GM18861 (cell line): ENCODE data around the gene DIPK1A.
A peak's percentile ranks its signal among the peaks of the same experiment; 100 is the strongest.

Experiments used
- ATAC-seq: cut with Tn5 transposase; IDR thresholded peaks from one replicate; pipeline ENCODE4 v1.9.1; 2021; ENCODE audit not compliant: unreplicated experiment

DIPK1A gene

DNA sequence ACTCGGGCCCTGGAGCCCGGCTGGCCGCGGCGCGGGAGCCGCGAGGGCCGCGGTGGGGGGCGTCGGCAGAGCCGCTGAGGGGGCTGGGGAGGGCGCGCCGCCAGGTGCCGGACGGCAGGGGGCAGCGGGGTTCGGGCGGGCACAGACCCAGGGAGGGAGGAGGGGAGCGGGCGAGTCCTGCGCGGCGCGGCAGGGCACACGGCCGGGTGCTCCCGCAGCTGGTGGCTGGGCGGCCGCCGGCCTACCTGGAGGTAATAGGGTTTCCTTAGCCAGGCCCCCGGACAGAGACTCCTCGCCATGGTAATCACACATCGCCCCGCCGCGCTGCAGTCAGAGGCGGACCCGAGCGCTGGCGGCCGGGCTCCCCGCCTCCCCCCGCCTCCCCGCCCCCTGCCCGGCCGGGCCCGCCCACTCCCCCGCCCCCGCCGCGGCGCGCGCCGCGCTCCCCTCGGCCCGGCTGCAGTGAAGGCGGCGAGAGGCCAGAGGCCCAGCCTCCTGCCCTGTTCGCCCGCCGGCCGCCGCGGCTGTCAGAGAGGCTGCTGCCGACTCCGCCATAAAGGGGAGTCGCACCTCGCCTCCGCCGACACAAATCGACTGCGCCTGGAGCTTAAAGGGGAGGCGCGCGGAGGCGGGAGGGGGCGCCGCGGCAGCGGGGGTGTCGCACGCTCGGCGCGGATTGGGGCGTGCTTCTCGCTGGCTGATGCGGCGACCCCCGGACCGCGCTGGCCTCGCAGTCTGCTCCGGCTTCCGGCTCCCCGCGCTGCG lies at the start of gene DIPK1A:
DIPK1A (minus strand) TSS at position 332 of the 765 bp plus-strand sequence; CDS start at position 299, 33 bp downstream.
- peak; percentile 37 for ATAC-seq

DNA sequence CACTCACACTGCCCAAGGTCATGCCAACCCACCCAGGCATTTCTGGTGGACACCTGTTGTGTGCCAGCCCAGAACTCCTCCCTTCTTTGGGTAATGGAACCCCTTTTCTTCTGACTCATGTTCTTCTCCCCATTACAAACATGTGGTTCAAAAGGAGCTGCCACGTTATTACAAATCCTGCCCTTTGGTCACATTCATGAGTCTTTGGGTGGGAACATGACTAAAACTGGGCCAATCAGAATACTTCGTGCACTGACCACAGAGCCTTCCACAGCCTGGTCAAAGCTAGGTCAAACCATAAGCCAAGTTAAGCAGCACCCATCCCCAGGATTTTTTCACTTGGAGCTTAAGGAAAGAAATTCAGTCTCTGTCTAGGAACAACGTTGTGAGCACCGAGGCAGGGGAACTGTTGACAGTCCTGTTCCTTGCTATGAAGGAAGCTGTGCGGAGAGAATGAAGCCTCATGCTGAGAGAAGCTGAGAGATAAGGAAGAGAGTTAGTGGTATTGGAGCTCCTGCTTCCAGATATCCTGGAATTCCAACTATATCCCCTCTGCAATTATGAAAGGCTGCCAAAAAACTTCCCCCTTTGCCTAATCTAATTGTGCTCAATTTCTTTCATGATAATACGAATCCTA lies 46.8 kb upstream of the DIPK1A start:
- ATAC-seq, result no peak

DNA sequence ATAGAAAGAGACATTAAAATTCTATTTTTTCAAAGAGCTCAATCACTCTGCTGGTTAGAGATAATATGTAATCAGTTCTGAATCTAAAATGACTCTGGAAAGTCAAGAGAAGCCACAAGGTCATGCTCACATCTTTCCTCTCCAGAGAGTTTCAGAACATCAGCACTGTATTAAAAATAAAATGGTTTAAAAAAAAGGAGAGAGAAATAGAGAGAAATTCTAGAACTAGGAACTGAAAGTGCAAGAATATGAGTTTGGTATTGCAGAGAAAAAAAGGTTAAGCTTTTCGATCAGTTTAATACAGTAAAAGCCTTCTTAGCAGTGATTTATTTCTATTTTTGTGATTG lies 44.0 kb upstream of the DIPK1A start:
- ATAC-seq, result no peak

DNA sequence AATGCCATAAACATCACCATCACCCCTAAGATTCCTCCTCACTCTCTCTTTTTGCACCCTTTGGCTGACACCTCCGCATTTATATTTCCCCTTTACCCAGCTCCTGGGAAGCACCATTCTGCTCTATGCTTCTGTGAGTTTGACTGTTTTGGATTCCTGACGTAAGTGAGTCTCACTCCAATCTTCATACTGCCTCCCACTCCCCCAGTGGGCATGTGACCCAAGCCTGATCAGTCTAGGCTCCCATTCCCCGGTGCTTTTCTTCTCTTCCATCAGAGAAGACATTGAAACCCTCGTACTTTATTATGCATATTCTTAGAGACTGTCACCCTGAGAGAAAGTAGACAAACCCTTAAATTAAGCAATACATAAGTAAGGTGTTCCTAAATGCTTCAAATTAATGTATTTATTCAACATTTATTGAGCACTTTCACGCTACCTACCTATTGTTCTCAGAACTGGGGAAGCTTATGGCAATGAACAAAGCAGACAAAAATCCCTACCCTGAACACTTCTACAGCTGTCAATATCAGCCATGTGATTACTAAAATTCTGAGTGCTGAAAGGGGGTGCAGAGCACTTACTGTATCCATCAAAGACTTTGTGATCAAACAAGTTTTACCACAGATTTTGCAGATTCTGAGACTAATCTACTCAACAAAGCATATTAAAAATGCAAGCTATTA lies 43.4 kb upstream of the DIPK1A start:
- no peak for ATAC-seq

DNA sequence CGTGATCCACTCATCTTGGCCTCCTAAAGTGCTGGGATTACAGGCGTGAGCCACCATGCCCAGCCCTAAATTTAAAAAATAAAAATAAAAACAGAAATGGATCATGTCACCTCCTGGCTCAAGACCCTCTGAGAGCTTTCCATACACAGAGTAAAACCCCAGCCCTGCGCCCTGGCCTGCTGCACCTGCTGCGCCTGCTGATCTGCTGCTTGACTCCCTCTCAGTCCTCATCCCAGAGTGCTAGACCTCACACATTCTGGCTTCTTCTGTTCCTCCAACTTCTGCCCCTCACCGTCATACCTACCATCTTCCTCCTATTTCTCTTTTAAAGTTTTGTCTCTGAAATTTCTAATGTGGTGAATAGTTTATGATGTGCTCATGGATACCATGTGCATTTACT lies 42.7 kb upstream of the DIPK1A start:
- no peak for ATAC-seq

DNA sequence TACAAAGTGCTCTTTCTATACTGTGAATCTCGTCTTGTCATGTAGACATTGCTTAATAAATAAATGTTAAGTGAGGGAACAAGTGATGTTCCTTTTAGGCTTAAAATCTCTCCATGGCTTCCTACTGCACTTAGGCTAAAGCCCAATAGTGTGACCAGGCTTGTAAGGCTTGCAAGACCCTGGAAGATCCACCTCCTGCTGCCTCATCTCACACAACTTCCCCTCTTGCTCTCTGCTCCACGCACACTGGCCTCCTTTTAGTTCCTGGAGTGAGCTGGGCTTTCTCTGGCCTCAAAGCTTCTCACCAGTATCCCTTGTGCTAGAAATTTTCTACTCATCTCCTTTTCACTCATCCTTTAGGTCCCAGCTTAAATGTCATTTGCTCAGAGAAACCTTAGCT lies 41.5 kb upstream of the DIPK1A start:
- ATAC-seq, result no peak

DNA sequence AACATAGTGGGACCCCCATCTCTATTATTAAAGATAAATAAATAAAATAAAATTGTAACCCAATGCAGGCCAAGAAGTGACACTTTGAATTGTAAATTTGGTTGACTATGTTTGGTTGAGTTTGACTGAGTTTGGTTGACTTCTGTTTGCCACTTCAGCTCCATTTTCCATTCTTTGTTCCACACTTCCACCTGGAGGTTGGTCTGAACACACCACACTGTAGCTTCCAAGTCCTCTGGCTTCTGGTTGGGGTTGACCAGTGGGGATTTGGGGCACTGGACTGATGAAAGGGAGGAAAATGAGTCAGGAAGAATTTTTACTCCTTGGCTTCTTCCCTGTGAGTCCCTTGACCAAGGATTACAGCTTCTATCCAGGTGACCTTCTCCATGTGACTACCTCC lies 40.6 kb upstream of the DIPK1A start:
- ATAC-seq, result no peak

DNA sequence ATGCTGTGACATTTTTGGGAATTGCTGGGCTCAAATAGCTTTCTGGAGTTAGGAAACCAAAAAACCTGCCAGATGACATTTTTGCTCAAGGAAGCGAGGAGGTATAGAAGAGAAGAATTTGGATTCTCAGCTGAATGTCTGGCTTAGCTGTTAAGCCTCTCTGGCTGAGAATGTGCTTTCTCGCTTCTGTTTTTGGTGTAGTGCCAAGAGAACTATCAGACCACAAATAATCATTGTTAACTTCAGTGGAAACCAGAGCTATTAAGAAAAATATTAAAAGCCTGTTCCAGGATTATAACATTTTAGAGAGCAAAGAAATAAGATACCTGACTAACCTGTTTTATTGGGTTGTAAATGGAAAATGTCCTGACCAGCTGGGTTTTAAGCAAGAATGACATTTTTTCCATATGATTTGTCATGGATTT lies 39.5 kb upstream of the DIPK1A start:
- ATAC-seq, result no peak

DNA sequence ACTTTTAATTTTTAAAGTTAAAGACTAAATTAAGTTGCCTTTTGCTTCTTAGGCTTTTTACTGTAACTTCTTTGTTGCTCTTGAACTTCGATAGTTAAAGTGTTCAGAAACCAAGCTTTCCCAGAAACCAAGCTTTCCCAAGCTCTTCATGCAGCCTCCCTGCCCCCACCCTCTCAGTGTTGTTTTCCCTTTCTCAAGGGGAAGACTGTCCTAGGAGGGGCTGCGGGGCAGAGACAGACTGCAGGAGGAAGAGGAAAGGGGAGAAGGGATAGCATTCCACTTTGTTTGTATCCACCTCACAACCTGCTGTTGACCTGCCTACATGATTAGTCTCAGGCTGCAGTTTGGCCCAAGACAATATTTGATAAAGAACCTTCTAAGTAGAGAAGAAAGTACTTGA lies 39.0 kb upstream of the DIPK1A start:
- no peak for ATAC-seq

DNA sequence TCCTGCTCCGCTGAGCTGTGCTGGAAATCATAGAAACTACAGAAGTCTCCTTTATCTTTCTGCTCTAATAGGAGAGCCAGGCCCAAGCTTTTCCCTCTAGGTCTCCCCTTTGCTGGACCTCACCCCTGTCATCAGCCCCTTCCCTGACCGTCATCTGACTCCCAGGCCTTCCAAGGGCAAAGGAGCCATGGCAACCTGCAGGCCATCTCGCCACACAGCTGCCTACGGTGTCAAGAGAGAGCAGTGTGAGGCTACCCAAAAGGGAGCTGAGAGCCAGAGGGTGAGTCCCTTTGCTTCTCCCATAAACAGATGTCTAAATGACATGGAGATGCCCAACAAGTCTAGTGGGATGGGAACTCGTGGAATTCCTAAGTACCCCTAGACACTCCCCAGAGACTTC lies 37.6 kb upstream of the DIPK1A start:
- ATAC-seq, result no peak

DNA sequence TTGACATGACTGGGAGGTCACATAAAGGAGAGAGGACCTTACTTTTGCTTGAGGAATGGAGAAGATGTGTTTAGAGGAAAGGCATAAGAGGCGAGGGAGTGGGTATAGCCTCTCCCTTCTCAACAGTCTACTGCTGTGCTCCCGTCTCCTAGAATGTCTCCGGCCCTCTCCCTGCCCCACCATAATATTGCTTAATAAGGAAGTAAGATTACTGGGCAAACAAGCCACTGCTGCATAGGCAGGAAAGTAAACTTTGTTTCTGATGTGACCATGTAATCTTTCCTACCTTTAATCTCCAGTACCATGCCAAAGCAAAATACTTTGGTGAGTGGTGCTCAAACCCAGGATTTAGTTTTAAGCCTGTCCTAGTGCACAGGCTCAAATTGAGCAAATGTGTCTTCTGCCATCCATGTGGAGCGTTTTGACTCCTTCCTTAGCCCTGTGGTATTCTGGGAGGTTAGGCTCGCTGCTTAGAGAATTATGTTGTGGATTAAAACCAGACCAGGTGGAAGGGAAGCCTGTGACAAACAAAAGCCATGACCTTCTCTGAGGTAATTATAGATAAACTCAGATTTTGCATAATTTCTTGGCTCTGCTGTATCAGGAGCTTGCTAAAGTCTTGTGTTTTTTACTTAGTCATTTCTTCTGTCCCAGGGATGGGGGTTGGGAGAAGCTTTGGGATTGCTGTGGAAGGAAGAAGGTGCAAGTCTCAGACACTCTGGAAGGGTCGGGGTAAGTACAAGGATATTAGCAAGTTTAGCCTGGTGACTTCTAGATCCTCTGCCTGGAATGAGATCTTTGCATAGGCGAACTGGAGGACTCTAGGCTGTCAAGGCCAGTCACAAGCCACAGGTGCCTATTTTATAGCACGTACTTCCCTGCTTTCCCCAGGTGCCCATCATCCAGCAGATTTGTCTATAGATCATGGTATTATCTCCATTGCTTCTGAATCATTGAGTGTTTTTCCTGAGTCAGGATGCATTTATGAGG lies 34.5 kb upstream of the DIPK1A start:
- no peak for ATAC-seq

DNA sequence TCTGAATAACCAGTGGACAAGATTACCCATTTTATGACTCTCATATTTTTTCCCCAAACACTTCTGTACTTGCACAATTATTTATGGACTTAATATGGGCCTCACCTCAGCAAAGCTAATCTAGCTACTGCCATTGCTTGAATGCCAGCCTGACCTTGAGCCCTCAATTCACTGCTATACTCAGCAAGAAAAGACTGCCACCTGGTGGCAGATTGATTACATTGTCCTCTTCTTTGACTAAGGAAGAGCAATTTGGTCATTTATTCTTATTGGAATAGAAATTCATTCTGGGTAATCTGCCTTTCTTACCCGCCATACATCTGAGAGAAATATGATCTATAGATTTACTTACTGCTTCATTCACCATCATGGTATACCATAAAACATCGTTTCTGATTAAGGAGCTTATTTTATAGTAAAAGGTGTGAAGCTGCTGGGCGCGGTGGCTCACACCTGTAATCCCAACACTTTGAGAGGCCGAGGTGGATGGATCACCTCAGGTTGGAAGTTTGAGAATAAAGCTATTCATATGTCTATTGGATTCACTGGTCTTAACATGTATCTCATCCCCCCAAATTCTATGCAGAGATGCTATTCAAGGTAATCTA lies 32.9 kb upstream of the DIPK1A start:
- ATAC-seq, result peak; percentile 80

DNA sequence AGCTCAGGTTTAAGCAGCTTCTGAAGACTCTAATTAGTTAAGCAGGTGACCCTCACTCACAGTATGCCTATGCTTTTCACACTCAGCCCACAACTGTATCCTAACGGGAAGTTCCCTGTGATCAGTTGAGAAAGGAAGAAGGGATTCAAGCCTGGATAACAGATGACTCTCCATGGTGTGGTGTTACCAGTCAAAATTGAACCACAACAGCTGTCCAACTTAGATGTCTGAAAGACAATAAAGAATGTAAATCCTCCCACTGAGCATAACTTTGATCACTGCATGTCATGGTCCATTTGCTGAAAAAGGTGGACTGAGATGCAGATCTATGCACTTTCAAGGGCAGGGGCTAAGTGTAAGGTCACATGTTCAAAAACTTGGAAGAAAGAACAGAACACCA lies 32.3 kb upstream of the DIPK1A start:
- no peak for ATAC-seq

DNA sequence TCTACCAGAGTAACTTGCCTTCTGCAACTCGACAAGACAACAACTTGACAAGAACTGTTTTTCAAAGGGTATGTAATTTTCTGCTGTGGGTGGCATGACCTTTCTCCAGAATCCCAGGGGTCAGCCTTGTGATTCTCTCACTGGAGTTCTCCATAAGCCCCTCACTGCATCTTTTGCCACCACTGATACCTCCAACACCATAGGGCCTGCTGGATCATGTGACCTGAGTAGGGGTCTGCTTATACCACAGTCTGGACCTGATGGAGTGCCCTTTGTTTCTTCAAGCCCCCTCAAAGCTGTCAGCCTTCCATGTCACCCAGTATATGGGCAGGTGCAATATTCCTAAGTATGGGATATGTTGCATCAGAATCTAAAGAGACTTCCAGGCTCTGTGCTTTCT lies 31.6 kb upstream of the DIPK1A start:
- no peak for ATAC-seq

DNA sequence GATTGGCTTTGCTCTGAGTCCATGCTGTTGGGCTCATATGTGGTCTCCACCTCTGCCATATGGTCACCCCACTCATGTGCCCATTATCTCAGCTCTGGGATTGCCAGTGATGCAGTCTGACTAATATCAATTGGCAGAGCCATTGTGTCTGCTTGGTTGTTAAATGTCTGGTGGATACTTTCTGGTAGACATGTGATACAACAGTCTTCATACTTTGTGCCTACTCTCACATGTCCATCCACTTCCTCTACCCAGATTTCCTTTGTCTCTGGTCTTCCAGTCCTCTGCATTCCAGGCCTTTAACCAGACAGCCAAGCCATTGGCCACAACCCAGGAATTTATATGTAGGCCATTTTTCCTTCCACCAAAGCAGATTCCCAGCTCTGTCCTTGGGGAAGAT lies 30.8 kb upstream of the DIPK1A start:
- no peak for ATAC-seq

DNA sequence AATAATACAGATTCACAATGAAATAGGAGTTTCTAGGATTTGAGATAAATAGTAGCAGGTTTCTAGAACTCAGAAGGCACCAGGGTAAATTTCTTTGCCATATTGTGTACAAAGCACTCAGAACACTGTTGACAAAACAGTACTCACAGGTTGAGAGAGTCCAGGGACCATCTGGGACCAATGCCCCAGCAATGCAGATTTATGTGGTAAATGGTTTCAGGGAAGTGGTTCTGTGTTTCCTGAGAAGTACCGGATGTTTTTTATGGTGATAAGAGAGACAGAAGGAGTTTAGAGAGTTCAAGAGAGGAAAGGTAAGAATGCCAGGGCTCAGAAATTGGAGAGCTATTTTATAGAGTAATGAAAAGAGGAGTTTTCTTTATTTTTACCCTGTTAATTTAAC lies 29.6 kb upstream of the DIPK1A start:
- no peak for ATAC-seq

DNA sequence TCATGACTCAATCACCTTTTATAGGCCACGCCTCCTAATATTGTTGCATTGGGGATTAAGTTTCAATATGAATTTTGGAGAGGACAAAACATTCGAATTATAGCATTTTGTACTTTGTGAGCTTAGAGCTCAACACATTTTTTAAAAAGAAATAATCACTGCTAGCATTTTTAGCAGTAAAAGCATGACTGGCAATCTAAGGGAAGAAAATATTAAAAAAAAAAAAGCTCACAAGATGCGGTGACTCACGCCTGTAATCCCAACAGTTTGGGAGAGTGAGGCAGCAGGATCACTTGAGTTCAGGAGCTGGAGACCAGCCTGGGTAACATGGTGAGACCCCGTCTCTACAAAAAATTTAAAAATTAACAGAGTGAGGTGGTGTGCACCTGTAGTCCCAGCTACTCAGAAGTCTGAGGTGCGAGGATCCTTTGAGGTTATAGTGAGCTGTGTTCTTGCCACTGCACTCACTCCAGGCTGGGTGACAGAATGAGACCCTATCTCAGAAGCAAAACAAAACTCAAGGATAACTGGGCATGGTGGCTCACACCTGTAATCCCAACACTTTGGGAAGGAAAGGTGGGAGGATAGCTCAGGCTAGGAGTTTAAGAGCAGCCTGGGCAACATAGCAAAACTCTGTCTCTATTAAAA lies 28.8 kb upstream of the DIPK1A start:
- no peak for ATAC-seq

DNA sequence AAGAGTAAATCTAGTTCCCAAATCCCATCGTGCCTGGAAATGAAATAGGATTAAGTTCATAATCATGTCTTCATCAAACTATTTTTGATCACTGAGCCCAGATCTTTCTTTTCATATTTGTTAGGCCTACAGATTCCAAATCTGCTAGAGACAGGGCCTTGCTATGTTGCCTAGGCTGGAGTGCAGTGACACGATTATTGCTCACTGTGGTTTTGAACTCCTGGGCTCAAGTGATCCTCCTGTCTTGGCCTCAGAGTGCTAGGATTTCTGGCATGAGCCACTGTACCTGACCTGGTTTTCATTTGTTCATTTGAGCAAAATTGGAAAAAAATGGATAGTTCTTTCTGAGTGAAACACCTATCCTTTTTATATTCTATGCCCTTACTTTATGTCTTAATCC lies 28.0 kb upstream of the DIPK1A start:
- ATAC-seq, result no peak

DNA sequence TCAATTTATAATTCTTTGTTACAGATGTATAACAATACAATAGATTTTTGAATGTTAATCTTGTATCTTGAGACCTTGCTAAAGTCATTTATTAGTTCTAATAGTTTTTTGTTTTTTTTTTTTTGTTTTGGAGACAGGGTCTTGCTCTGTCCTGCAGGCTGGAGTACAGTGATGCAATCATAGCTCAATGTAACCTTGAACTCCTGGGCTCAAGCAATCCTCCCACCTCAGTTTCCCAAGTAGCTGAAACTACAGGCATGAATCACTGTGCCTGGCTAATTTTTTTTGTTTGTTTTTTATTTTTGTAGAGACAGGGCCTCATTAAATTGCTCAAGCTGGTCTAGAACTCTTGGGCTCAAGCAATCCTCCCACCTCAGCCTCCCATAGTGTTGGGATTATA lies 26.2 kb upstream of the DIPK1A start:
- ATAC-seq, result no peak

DNA sequence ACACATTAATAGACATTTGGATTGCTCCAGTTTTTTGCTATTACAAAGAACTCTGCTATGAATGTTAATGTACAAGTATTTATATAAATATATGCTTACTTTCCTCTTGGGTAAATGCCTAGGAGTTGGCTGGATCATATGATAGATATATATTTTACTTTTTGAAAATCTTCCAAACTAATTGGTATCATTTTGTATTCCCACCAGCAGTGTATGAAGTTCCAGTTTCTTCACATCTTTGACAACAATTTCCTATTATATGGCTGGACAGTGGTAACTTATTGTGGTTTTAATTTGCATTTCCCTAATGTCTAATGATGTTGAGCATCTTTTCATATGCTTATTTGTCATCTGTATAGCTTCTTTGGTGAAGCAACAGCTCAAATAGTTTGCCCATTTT lies 23.8 kb upstream of the DIPK1A start:
- ATAC-seq, result no peak
